Femur (tissue), 1 donor: Measurements from ENCODE around the gene ASXL3.

ENCODE experiments used
- DNase-seq: peaks from one replicate; pipeline ENCODE4 v3.0.0-alpha.2; 2017

Gene ASXL3

GRCh38 chr18:33665187-33665586 lies 87.2 kb downstream of the ASXL3 start:
- DNase-seq, result no peak

- no peak for DNase-seq
Measured at GRCh38 chr18:33665641-33666040, 87.6 kb downstream of the ASXL3 start.

GRCh38 chr18:33666915-33667314 lies 88.9 kb downstream of the ASXL3 start:
- DNase-seq, result no peak

- no peak for DNase-seq
Measured at GRCh38 chr18:33669589-33669988, 91.6 kb downstream of the ASXL3 start.

GRCh38 chr18:33670029-33670428 lies 92.0 kb downstream of the ASXL3 start:
- DNase-seq, result no peak

- DNase-seq, result no peak
Measured at GRCh38 chr18:33673689-33674088, 95.7 kb downstream of the ASXL3 start.

GRCh38 chr18:33676593-33676992 lies 98.6 kb downstream of the ASXL3 start:
- DNase-seq, result no peak

- DNase-seq, result no peak
Measured at GRCh38 chr18:33677891-33678290, 99.9 kb downstream of the ASXL3 start.

GRCh38 chr18:33682436-33682835 lies 104.4 kb downstream of the ASXL3 start:
- DNase-seq, result no peak

- DNase-seq, result no peak
Measured at GRCh38 chr18:33694593-33694992, 116.6 kb downstream of the ASXL3 start.

- DNase-seq, result no peak
Measured at GRCh38 chr18:33696332-33697162, 118.5 kb downstream of the ASXL3 start.

- no peak for DNase-seq
Measured at GRCh38 chr18:33697498-33697897, 119.5 kb downstream of the ASXL3 start.

GRCh38 chr18:33699372-33699771 lies 121.4 kb downstream of the ASXL3 start:
- DNase-seq, result no peak

- no peak for DNase-seq
Measured at GRCh38 chr18:33700513-33700976, 122.5 kb downstream of the ASXL3 start.

GRCh38 chr18:33702625-33703024 lies 124.6 kb downstream of the ASXL3 start:
- no peak for DNase-seq

- no peak for DNase-seq
Measured at GRCh38 chr18:33706391-33706790, 128.4 kb downstream of the ASXL3 start.

GRCh38 chr18:33708876-33709275 lies 130.9 kb downstream of the ASXL3 start:
- DNase-seq, result no peak

- no peak for DNase-seq
Measured at GRCh38 chr18:33710269-33710668, 132.2 kb downstream of the ASXL3 start.

- DNase-seq, result no peak
Measured at GRCh38 chr18:33711514-33711913, 133.5 kb downstream of the ASXL3 start.

- no peak for DNase-seq
Measured at GRCh38 chr18:33712719-33713118, 134.7 kb downstream of the ASXL3 start.

- DNase-seq, result no peak
Measured at GRCh38 chr18:33716061-33716683, 138.2 kb downstream of the ASXL3 start.

GRCh38 chr18:33717339-33717738 lies 139.3 kb downstream of the ASXL3 start:
- DNase-seq, result no peak

- no peak for DNase-seq
Measured at GRCh38 chr18:33720133-33720532, 142.1 kb downstream of the ASXL3 start.

GRCh38 chr18:33729556-33729955 lies 151.5 kb downstream of the ASXL3 start:
- DNase-seq, result no peak
